ENCODE data around the gene HSPB8.
A peak's percentile ranks its signal among the peaks of the same experiment; 100 is the strongest.

HSPB8 gene

DNA sequence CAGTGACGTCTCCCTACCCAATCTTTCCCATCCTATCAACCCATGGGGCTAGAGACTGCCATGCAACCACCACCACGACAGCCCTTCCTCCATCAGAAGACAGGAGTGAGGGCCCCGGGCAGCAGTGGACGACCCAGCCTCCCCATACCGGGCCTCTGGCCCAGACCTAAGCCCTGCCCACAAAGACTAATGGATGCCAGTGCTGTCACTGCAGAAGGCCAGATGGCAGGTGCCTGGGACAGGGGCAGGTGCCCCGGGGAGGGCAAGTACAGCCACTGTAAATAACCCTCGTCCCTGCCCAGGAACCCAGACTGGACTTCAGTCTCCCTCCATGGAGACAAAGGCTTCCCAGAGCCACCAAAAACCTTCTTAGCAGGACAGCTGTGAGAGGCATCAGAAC, 20.3 kb upstream of the HSPB8 start:
- TF ChIP-seq, protein P1, sequence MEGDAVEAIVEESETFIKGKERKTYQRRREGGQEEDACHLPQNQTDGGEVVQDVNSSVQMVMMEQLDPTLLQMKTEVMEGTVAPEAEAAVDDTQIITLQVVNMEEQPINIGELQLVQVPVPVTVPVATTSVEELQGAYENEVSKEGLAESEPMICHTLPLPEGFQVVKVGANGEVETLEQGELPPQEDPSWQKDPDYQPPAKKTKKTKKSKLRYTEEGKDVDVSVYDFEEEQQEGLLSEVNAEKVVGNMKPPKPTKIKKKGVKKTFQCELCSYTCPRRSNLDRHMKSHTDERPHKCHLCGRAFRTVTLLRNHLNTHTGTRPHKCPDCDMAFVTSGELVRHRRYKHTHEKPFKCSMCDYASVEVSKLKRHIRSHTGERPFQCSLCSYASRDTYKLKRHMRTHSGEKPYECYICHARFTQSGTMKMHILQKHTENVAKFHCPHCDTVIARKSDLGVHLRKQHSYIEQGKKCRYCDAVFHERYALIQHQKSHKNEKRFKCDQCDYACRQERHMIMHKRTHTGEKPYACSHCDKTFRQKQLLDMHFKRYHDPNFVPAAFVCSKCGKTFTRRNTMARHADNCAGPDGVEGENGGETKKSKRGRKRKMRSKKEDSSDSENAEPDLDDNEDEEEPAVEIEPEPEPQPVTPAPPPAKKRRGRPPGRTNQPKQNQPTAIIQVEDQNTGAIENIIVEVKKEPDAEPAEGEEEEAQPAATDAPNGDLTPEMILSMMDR (IDR thresholded peaks at IDR 0.05): no peak
- DNase-seq: no peak
- Histone ChIP-seq H3K36me3 (no peaks in the 10 kb centered on the region), H3K27ac (peak overlapping the region; percentile 84 to 87), H3K4me1 (peaks cover 0 to 54% (median 23%) of the 10 kb centered on the region in 4 donors), H3K4me3 (peak overlapping the region; percentile 31 to 42), H3K9me3 (no peaks in the 10 kb centered on the region), H3K27me3 (no peaks in the 10 kb centered on the region)
- intact Hi-C loops (cut with DNase I; ENCODE audit: low total_unique reads): no loop called here

DNA sequence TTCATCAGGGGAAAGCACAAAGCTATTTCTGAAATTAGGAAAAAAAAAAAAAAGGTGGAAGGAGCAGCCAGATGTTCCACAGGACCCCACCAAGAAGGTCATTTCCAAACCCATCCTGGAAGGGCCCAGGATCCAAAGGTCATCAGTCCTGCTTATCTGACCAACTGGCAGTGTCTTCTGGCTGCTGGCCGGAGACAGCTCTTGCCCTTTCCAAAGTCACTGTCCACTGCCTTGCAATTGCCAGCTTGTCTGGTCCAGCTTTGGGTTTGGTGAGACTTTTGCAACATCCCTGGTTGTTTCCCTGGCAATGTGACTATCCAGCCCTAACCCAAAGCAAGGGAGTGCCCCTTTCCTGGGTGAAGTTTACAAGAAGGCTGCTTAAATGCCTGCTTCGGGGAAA, 18.9 kb upstream of the HSPB8 start:
- H3K27ac ChIP-seq: peak overlapping the region; percentile 24 to 84
- H3K36me3 ChIP-seq: no peaks in the 10 kb centered on the region
- intact Hi-C loops (cut with DNase I; ENCODE audit: low total_unique reads): no loop called here

DNA sequence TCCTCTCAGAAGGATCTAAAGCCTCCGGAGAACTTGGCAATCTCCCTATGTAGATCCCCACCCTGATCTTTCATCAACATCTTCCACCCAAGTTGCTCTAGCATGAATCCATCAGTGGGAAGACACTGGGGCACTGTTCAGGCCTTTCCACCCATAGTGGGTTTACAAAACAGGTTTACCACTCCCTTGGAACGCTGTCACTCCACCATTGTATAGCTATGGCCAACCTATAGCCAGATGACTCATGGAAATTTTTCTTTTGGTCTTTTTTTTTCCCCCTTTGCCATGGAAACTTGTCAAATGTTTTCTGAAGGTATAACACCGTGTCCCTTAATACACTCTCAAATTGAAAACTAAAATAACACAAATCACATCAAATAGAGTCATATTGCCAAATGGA, 10.8 kb upstream of the HSPB8 start:
- TF ChIP-seq, protein P1 (IDR thresholded peaks at IDR 0.05): no peak
- Histone ChIP-seq H3K27me3 (no peaks in the 10 kb centered on the region), H3K27ac (no peak overlapping the region), H3K36me3 (no peaks in the 10 kb centered on the region), H3K4me3 (no peak overlapping the region), H3K4me1 (no peaks in the 10 kb centered on the region), H3K9me3 (no peaks in the 10 kb centered on the region)
- intact Hi-C loops (cut with DNase I; ENCODE audit: low total_unique reads): no loop called here
- DNase-seq: no peak

More for the DNA sequence above, 18.9 kb upstream of the HSPB8 start:
- H3K4me1 ChIP-seq: peaks cover 0 to 47% (median 21%) of the 10 kb centered on the region in 4 donors
- H3K9me3 ChIP-seq: no peaks in the 10 kb centered on the region
- no peaks in the 10 kb centered on the region for H3K27me3 ChIP-seq
- no peak overlapping the region for H3K4me3 ChIP-seq
- TF ChIP-seq, protein P1 (IDR thresholded peaks at IDR 0.05): no peak
- no peak for DNase-seq

DNA sequence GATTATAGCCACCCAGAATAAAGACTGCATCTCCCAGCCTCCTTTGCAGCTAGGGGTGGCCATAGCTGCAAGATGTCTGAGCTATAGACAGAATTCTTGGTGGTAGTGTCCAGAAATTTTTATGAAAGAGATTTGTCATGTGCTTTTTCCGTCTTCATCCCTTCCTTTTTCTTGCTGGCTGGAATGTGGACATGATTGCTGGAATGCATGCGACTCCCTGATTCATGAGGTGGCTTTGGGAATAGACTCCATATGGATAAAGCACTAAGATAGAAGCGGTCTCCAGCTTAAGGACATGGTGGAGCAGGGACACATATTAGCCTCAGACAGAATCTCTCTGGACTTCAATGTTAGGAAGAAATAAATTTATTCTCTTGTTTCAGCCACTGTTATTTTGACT, 10.0 kb upstream of the HSPB8 start:
- TF ChIP-seq, protein P1 (IDR thresholded peaks at IDR 0.05): no peak
- Histone ChIP-seq H3K36me3 (no peaks in the 10 kb centered on the region), H3K4me3 (no peak overlapping the region), H3K27ac (no peak overlapping the region), H3K27me3 (no peaks in the 10 kb centered on the region), H3K4me1 (no peaks in the 10 kb centered on the region), H3K9me3 (no peaks in the 10 kb centered on the region)
- no peak for DNase-seq
- intact Hi-C loops (cut with DNase I; ENCODE audit: low total_unique reads): no loop called here

DNA sequence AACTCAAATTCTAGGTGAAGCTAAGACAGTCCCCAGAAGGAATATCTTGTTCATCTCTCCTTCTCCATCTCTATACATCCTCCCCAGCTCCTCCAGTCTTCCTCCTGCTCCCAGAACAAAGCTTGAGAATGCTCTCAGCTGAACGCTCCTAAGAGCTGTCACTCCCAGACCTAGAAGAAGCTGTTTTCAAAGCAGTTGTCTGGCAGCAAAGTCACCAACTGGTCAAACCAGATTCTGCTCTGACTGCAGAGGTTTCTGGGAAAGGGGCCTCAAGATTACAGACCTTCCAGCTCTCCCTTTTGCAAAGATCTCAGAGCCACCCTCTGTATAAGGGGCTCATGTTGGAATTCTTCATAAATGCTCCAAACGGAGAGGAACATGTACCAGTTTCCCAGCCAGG, 9.6 kb upstream of the HSPB8 start:
- H3K27ac ChIP-seq: no peak overlapping the region
- no peaks in the 10 kb centered on the region for H3K4me1 ChIP-seq
- H3K4me3 ChIP-seq: no peak overlapping the region
- H3K9me3 ChIP-seq: no peaks in the 10 kb centered on the region
- H3K36me3 ChIP-seq: no peaks in the 10 kb centered on the region
- no peaks in the 10 kb centered on the region for H3K27me3 ChIP-seq
- TF ChIP-seq, protein P1 (IDR thresholded peaks at IDR 0.05): no peak
- intact Hi-C loops (cut with DNase I; ENCODE audit: low total_unique reads): no loop called here
- DNase-seq: no peak

DNA sequence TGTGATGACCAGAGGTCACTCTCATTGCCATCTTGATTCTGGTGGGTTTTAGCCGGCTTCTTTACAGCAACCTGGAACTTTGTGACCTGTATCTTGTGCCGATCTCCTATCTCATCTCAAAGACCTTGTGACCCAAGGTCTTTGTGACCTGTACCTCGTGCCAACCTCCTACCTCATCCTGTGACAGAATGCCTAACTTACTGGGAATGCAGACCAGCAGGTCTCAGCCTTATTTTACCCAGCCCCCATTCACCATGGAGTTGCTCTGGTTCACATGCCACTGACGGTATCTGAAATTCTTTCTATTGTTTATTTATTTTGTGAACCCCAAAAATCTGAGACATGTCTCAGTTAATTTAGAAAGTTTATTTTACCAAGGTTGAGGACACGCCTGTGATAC, 7.4 kb upstream of the HSPB8 start:
- no peaks in the 10 kb centered on the region for H3K27me3 ChIP-seq
- H3K4me3 ChIP-seq: no peak overlapping the region
- H3K27ac ChIP-seq: no peak overlapping the region
- no peaks in the 10 kb centered on the region for H3K36me3 ChIP-seq
- H3K9me3 ChIP-seq: no peaks in the 10 kb centered on the region
- TF ChIP-seq, protein P1 (IDR thresholded peaks at IDR 0.05): no peak
- DNase-seq: no peak
- intact Hi-C loops (cut with DNase I; ENCODE audit: low total_unique reads): no loop called here
- H3K4me1 ChIP-seq: peaks cover 0 to 11% (median 4%) of the 10 kb centered on the region in 4 donors

All from tibial artery (tissue), 4 donors.